Loucy (cell line): Measurements from ENCODE around the gene HNRNPF.

Source experiments
- H2AFZ ChIP-seq: fragments of 200-600 bp; sonication (generic); 2 replicates; pipeline ENCODE4 v1.6.0; 2016; ENCODE audit warnings: antibody characterized with exemption, mild to moderate bottlenecking, low read length, moderate library complexity
- H3F3A ChIP-seq: fragments of 200-600 bp; 2 replicates; pipeline ENCODE4 v1.6.0; 2016; ENCODE audit warnings: antibody characterized with exemption, low read depth, mild to moderate bottlenecking
- H3K27me3 ChIP-seq: fragments of 200-600 bp; sonication (generic); 2 replicates; pipeline ENCODE4 v1.6.1; 2014; ENCODE audit warnings: low read length, mild to moderate bottlenecking; ENCODE audit not compliant: insufficient read depth, poor library complexity, severe bottlenecking
- H3K36me3 ChIP-seq: fragments of 200-600 bp; sonication (generic); 2 replicates; pipeline ENCODE4 v1.6.1; 2016; ENCODE audit warnings: low read length; ENCODE audit not compliant: insufficient read depth
- H3K4me1 ChIP-seq: fragments of 200-600 bp; sonication (generic); 2 replicates; pipeline ENCODE4 v1.5.1; 2014; ENCODE audit warnings: low read length, mild to moderate bottlenecking; ENCODE audit not compliant: insufficient read depth, poor library complexity, severe bottlenecking
- H3K4me2 ChIP-seq: fragments of 200-600 bp; sonication (generic); 2 replicates; pipeline ENCODE4 v1.6.0; 2014; ENCODE audit warnings: antibody characterized with exemption, low read length, low read depth, mild to moderate bottlenecking; ENCODE audit not compliant: poor library complexity, severe bottlenecking
- H3K4me3 ChIP-seq: fragments of 200-600 bp; sonication (generic); 2 replicates; pipeline ENCODE4 v1.5.1; 2014; ENCODE audit warnings: low read length, mild to moderate bottlenecking, mixed read lengths; ENCODE audit not compliant: poor library complexity, severe bottlenecking
- H3K79me2 ChIP-seq: fragments of 200-600 bp; sonication (generic); 2 replicates; pipeline ENCODE4 v1.6.1; 2014; ENCODE audit warnings: low read length; ENCODE audit not compliant: insufficient read depth
- H3K9ac ChIP-seq: fragments of 200-600 bp; sonication (generic); 2 replicates; pipeline ENCODE4 v1.6.0; 2014; ENCODE audit warnings: mild to moderate bottlenecking, low read depth, low read length, moderate library complexity; ENCODE audit not compliant: poor library complexity, severe bottlenecking
- H3K9me2 ChIP-seq: fragments of 200-600 bp; sonication (generic); replicated peaks from 2 replicates; pipeline ENCODE4 v1.6.1; 2016; ENCODE audit warnings: low read depth, low read length, mixed read lengths
- H3K9me3 ChIP-seq: fragments of 200-600 bp; sonication (generic); 2 replicates; pipeline ENCODE4 v1.6.1; 2014; ENCODE audit warnings: mild to moderate bottlenecking, antibody characterized with exemption, low read length, low read depth; ENCODE audit not compliant: insufficient read depth
- H4K20me1 ChIP-seq: fragments of 200-600 bp; sonication (generic); 2 replicates; pipeline ENCODE4 v1.6.0; 2014; ENCODE audit warnings: antibody characterized with exemption, low read length, mild to moderate bottlenecking; ENCODE audit not compliant: insufficient read depth, poor library complexity, severe bottlenecking
- CTCF ChIP-seq: fragments of 200-600 bp; sonication (generic); conservative IDR thresholded peaks from 2 replicates; pipeline ENCODE4 v1.5.1; 2014; ENCODE audit warnings: mild to moderate bottlenecking, antibody characterized with exemption, low read length
- EZH2phosphoT487 ChIP-seq: fragments of 200-600 bp; IDR thresholded peaks from 2 replicates; pipeline ENCODE4 v1.6.1; 2018; ENCODE audit warnings: antibody characterized with exemption, mild to moderate bottlenecking, moderate library complexity, borderline replicate concordance

The HNRNPF gene

GRCh38 chr10:43384252-43385221 is 24.4 kb downstream of the HNRNPF start:
- no peak overlapping the region for H2AFZ ChIP-seq
- H3K9ac ChIP-seq: no peak overlapping the region
- H3K9me3 ChIP-seq: no peaks in the 10 kb centered on the region
- no peak overlapping the region for H3K4me3 ChIP-seq
- H3K27me3 ChIP-seq: no peaks in the 10 kb centered on the region
- no peaks in the 10 kb centered on the region for H3K9me2 ChIP-seq
- H3K4me2 ChIP-seq: no peak overlapping the region
- peaks cover 50% of the 10 kb centered on the region for H4K20me1 ChIP-seq
- no peak for TF ChIP-seq EZH2phosphoT487
- no peak for TF ChIP-seq CTCF
- peaks cover 14% of the 10 kb centered on the region; the same call in 1 of the 2 replicates for H3F3A ChIP-seq
- H3K79me2 ChIP-seq: peaks cover 36% of the 10 kb centered on the region
- peaks cover 3% of the 10 kb centered on the region for H3K4me1 ChIP-seq
- H3K36me3 ChIP-seq: peaks cover 58% of the 10 kb centered on the region

GRCh38 chr10:43383204-43383971 is 25.6 kb downstream of the HNRNPF start:
- Histone ChIP-seq H3K9ac (no peak overlapping the region), H3F3A (peaks cover 14% of the 10 kb centered on the region; the same call in 1 of the 2 replicates), H2AFZ (no peak overlapping the region), H3K4me2 (no peak overlapping the region), H4K20me1 (peaks cover 39% of the 10 kb centered on the region), H3K79me2 (peaks cover 25% of the 10 kb centered on the region), H3K27me3 (no peaks in the 10 kb centered on the region), H3K4me1 (no peaks in the 10 kb centered on the region), H3K9me3 (no peaks in the 10 kb centered on the region), H3K36me3 (peaks cover 47% of the 10 kb centered on the region), H3K9me2 (no peaks in the 10 kb centered on the region), H3K4me3 (no peak overlapping the region)
- no peak for TF ChIP-seq CTCF
- TF ChIP-seq EZH2phosphoT487: no peak

GRCh38 chr10:43380610-43381222 is 28.3 kb downstream of the HNRNPF start:
- H3K9me3 ChIP-seq: no peaks in the 10 kb centered on the region
- H2AFZ ChIP-seq: no peak overlapping the region
- H3K9ac ChIP-seq: no peak overlapping the region

More at GRCh38 chr10:43380610-43381222, 28.3 kb downstream of the HNRNPF start:
- H3K9me2 ChIP-seq: no peaks in the 10 kb centered on the region
- H3K27me3 ChIP-seq: no peaks in the 10 kb centered on the region
- H3K4me3 ChIP-seq: no peak overlapping the region
- peaks cover 20% of the 10 kb centered on the region for H3K36me3 ChIP-seq
- H3K79me2 ChIP-seq: no peaks in the 10 kb centered on the region
- TF ChIP-seq CTCF: peak; percentile 39
- TF ChIP-seq EZH2phosphoT487: no peak
- H3K4me1 ChIP-seq: no peaks in the 10 kb centered on the region
- H3K4me2 ChIP-seq: no peak overlapping the region
- H3F3A ChIP-seq: peaks cover 4% of the 10 kb centered on the region; the same call in 1 of the 2 replicates
- peaks cover 12% of the 10 kb centered on the region for H4K20me1 ChIP-seq
